Loucy (cell line): ENCODE measurements around the gene MOK.

ENCODE experiments used
- EZH2phosphoT487 ChIP-seq: fragments of 200-600 bp; IDR thresholded peaks from 2 replicates; pipeline ENCODE4 v1.6.1; 2018; ENCODE audit warnings: antibody characterized with exemption, mild to moderate bottlenecking, moderate library complexity, borderline replicate concordance
- TF ChIP-seq, protein P1 (sequence below): fragments of 200-600 bp; sonication (generic); conservative IDR thresholded peaks from 2 replicates; pipeline ENCODE4 v1.5.1; 2014; ENCODE audit warnings: mild to moderate bottlenecking, antibody characterized with exemption, low read length

DNA sequence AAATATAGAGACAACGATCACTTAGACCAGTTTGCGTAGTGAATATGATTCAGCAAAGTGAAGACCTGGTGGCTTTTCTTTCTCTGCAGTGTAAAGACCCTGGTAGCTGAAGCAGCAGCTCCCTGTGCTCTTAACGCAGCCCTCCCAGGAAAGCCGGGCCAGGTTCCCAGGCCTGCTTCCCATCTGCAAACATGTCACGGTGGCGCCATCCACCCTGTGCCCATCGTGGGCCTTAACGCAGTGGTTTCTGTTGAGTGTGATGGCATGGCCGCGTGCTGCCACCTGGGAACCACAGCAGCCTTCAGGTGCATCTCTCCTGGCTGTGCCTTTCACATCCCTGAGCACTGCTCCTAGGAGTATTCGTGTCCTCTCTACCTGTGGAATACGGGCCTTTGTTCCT is 93.7 kb downstream of the MOK start:
- TF ChIP-seq, protein P1, sequence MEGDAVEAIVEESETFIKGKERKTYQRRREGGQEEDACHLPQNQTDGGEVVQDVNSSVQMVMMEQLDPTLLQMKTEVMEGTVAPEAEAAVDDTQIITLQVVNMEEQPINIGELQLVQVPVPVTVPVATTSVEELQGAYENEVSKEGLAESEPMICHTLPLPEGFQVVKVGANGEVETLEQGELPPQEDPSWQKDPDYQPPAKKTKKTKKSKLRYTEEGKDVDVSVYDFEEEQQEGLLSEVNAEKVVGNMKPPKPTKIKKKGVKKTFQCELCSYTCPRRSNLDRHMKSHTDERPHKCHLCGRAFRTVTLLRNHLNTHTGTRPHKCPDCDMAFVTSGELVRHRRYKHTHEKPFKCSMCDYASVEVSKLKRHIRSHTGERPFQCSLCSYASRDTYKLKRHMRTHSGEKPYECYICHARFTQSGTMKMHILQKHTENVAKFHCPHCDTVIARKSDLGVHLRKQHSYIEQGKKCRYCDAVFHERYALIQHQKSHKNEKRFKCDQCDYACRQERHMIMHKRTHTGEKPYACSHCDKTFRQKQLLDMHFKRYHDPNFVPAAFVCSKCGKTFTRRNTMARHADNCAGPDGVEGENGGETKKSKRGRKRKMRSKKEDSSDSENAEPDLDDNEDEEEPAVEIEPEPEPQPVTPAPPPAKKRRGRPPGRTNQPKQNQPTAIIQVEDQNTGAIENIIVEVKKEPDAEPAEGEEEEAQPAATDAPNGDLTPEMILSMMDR = no peak
- TF ChIP-seq EZH2phosphoT487 = no peak
